GM12878 (cell line): ENCODE measurements around the gene PIEZO2. TPM values are rescaled to one million over a fixed set of nuclear protein-coding genes. Genes with fewer than 3 reads are reported as not detected.

Source experiments
- EED ChIP-seq: sonication (generic); IDR thresholded peaks from 2 replicates; pipeline ENCODE4 v1.6.1; 2016; ENCODE audit warnings: antibody characterized with exemption, low read depth
- FOXM1 ChIP-seq: IDR thresholded peaks from 2 replicates; pipeline ENCODE4 v1.6.1; 2012; ENCODE audit warnings: low read depth, mild to moderate bottlenecking, inconsistent platforms, low read length, moderate library complexity
- HDAC2 ChIP-seq: fragments of 200-600 bp; sonication (generic); IDR thresholded peaks from 2 replicates; pipeline ENCODE4 v1.6.1; 2017
- IKZF1 ChIP-seq: fragments of 450-650 bp; conservative IDR thresholded peaks from 2 replicates; pipeline ENCODE4 v1.6.1; 2017; ENCODE audit warnings: antibody characterized with exemption, mild to moderate bottlenecking
- IRF4 ChIP-seq: IDR thresholded peaks from 2 replicates; pipeline ENCODE4 v1.6.1; 2011; ENCODE audit warnings: low read depth, low read length
- PML ChIP-seq: IDR thresholded peaks from 2 replicates; pipeline ENCODE4 v1.6.1; 2012; ENCODE audit warnings: low read length, inconsistent platforms
- RB1 ChIP-seq: fragments of 450-650 bp; formaldehyde crosslinking; IDR thresholded peaks from 2 replicates; pipeline ENCODE4 v1.6.1; 2017; ENCODE audit warnings: mild to moderate bottlenecking, borderline replicate concordance
- RFX5 ChIP-seq: IDR thresholded peaks from 2 replicates; pipeline ENCODE4 v1.6.1; 2011; ENCODE audit warnings: low read depth, low read length, improper control_type of control experiment
- SREBF2 ChIP-seq: IDR thresholded peaks from 2 replicates; pipeline ENCODE4 v1.6.1; 2012; ENCODE audit warnings: mild to moderate bottlenecking, low read length
- TAF1 ChIP-seq: IDR thresholded peaks from 2 replicates; pipeline ENCODE4 v1.6.1; 2011; ENCODE audit warnings: mild to moderate bottlenecking, low read depth, low read length, borderline replicate concordance
- TBL1XR1 ChIP-seq: IDR thresholded peaks from 2 replicates; pipeline ENCODE4 v1.6.1; 2012; ENCODE audit warnings: low read depth, low read length, improper control_type of control experiment
- YY1 ChIP-seq: IDR thresholded peaks from 2 replicates; pipeline ENCODE4 v1.6.1; 2011; ENCODE audit warnings: low read depth, mild to moderate bottlenecking, low read length
- ZBED1 ChIP-seq: IDR thresholded peaks from 2 replicates; pipeline ENCODE4 v1.6.1; 2016; ENCODE audit warnings: borderline replicate concordance
- ZNF384 ChIP-seq: IDR thresholded peaks from 2 replicates; pipeline ENCODE4 v1.6.1; 2012; ENCODE audit warnings: low read depth, mild to moderate bottlenecking, low read length, improper control_type of control experiment, borderline replicate concordance
- ZZZ3 ChIP-seq: IDR thresholded peaks from 2 replicates; pipeline ENCODE4 v1.6.1; 2011; ENCODE audit warnings: low read depth; ENCODE audit not compliant: control insufficient read depth, insufficient read length
- polyA plus RNA-seq, 11 experiments: library from polyadenylated mRNA; depleted of rRNA in 4 of 11; unstranded in 6 of 11; stranded (reverse) in 5 of 11; fragments of >200 nt; fragmentation: Nextera tagmentation in 4 of 11; fragmentation: Illumina TruSeq in 1 of 11; extraction: Ambion mirVana in 4 of 11; extraction: Trizol in 1 of 11; gene quantifications; 1 replicate in 1 of 11; 2 replicates in 10 of 11; pipeline versions ENCODE4 v1.2.1 to v1.2.3, GENCODE V29; 2011 to 2016; ENCODE audit warnings: inconsistent platforms in 2 of 11, missing spikeins in 2 of 11, low read depth in 1 of 11
- total RNA-seq, 4 experiments: library from RNA; depleted of rRNA in 3 of 4; stranded (reverse); fragments of >200 nt in 3 of 4; fragmentation: Illumina TruSeq in 1 of 4; extraction: Trizol in 1 of 4; gene quantifications; 2 replicates each; pipeline versions ENCODE4 v1.2.1 to v1.2.3, GENCODE V29; 2013 to 2021
- TF ChIP-seq, protein P1 (sequence below): fragments of 450-650 bp; IDR thresholded peaks from 2 replicates; pipeline ENCODE4 v1.6.1; 2016; ENCODE audit warnings: mild to moderate bottlenecking
- TF ChIP-seq, protein P2 (sequence below): IDR thresholded peaks from 2 replicates; pipeline ENCODE4 v1.6.1; 2012; ENCODE audit warnings: low read depth, low read length, improper control_type of control experiment
- TF ChIP-seq, protein P3 (sequence below): fragments of 150-350 bp; IDR thresholded peaks from 2 replicates; pipeline ENCODE4 v1.6.1; 2016; ENCODE audit warnings: low read depth, low read length
- TF ChIP-seq, protein P4 (sequence below): IDR thresholded peaks from 2 replicates; pipeline ENCODE4 v1.6.1; 2011; ENCODE audit warnings: low read depth, low read length, improper control_type of control experiment, borderline replicate concordance
- TF ChIP-seq, protein P5 (sequence below): fragments of 450-650 bp; formaldehyde crosslinking; IDR thresholded peaks from 2 replicates; pipeline ENCODE4 v1.4.0; 2020; ENCODE audit warnings: mild to moderate bottlenecking, moderate library complexity

The PIEZO2 gene
- total and polyA plus RNA-seq, 10 of the 15 experiments (the other 5 are each of a cell fraction or from before 2014, with no cell fraction given): 6.7 to 42.3 (median 27.4) TPM

DNA sequence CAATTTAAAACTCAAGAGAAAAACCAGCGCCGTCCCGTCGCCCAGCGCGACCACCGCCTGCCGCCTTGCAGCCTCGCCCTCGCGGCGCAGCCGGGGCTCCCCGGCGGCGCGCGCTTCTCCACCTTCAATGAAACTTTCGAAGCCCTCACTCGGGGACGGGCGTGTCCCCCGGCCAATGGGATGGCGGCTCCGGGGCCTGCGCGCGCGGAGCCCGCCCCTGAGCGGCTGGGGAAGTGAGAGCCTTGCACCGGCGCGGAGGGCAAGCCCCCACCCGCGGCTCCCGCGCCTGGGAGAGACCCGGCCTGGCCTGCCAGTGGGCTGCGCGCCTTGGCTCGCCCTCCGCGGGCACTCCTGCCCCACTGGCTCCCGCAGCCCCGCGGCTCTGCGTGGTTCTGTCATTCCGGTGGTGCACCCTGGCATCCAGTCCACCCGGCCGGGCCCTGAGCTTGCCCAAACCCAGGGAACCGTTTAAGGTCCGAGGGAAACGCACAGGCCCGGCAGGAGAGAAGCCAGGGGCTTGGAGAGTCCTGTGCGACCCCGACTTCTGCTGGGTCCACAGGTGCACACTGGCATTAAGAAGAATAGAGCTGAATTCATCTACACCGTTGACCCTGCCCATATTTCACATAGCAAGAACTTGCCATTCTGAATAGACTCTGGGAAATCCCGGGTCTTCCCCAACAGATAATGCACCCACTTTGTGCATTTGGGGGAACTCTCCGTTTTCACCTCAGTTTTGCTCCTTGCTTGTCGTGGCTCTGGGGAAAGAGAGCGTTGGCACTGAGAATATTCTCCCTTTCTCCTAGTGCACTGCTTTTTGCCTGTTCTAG lies at the start of gene PIEZO2 (continued):
- TF ChIP-seq, protein P1, sequence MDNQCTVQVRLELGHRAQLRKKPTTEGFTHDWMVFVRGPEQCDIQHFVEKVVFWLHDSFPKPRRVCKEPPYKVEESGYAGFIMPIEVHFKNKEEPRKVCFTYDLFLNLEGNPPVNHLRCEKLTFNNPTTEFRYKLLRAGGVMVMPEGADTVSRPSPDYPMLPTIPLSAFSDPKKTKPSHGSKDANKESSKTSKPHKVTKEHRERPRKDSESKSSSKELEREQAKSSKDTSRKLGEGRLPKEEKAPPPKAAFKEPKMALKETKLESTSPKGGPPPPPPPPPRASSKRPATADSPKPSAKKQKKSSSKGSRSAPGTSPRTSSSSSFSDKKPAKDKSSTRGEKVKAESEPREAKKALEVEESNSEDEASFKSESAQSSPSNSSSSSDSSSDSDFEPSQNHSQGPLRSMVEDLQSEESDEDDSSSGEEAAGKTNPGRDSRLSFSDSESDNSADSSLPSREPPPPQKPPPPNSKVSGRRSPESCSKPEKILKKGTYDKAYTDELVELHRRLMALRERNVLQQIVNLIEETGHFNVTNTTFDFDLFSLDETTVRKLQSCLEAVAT: peak; percentile 26; the same call in 1 of the 2 replicates
- TF ChIP-seq TAF1 (peak; percentile 95), EED (no peak), IKZF1 (peak; percentile 78; the same call in 1 of the 2 replicates), ZNF384 (no peak), IRF4 (no peak), SREBF2 (no peak), ZBED1 (no peak), ZZZ3 (no peak), FOXM1 (0 out of 2 replicates have a peak, but pooled peaks have one; percentile 41), HDAC2 (no peak), YY1 (peak; percentile 70), RFX5 (no peak), RB1 (peak; percentile 65; the same call in 1 of the 2 replicates), PML (peak; percentile 94; the same call in 1 of the 2 replicates), TBL1XR1 (no peak)
- TF ChIP-seq, protein P2, sequence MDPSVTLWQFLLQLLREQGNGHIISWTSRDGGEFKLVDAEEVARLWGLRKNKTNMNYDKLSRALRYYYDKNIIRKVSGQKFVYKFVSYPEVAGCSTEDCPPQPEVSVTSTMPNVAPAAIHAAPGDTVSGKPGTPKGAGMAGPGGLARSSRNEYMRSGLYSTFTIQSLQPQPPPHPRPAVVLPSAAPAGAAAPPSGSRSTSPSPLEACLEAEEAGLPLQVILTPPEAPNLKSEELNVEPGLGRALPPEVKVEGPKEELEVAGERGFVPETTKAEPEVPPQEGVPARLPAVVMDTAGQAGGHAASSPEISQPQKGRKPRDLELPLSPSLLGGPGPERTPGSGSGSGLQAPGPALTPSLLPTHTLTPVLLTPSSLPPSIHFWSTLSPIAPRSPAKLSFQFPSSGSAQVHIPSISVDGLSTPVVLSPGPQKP: no peak
- TF ChIP-seq, protein P3, sequence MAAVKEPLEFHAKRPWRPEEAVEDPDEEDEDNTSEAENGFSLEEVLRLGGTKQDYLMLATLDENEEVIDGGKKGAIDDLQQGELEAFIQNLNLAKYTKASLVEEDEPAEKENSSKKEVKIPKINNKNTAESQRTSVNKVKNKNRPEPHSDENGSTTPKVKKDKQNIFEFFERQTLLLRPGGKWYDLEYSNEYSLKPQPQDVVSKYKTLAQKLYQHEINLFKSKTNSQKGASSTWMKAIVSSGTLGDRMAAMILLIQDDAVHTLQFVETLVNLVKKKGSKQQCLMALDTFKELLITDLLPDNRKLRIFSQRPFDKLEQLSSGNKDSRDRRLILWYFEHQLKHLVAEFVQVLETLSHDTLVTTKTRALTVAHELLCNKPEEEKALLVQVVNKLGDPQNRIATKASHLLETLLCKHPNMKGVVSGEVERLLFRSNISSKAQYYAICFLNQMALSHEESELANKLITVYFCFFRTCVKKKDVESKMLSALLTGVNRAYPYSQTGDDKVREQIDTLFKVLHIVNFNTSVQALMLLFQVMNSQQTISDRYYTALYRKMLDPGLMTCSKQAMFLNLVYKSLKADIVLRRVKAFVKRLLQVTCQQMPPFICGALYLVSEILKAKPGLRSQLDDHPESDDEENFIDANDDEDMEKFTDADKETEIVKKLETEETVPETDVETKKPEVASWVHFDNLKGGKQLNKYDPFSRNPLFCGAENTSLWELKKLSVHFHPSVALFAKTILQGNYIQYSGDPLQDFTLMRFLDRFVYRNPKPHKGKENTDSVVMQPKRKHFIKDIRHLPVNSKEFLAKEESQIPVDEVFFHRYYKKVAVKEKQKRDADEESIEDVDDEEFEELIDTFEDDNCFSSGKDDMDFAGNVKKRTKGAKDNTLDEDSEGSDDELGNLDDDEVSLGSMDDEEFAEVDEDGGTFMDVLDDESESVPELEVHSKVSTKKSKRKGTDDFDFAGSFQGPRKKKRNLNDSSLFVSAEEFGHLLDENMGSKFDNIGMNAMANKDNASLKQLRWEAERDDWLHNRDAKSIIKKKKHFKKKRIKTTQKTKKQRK: no peak
- TF ChIP-seq, protein P4, sequence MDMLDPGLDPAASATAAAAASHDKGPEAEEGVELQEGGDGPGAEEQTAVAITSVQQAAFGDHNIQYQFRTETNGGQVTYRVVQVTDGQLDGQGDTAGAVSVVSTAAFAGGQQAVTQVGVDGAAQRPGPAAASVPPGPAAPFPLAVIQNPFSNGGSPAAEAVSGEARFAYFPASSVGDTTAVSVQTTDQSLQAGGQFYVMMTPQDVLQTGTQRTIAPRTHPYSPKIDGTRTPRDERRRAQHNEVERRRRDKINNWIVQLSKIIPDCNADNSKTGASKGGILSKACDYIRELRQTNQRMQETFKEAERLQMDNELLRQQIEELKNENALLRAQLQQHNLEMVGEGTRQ: no peak
- TF ChIP-seq, protein P5, sequence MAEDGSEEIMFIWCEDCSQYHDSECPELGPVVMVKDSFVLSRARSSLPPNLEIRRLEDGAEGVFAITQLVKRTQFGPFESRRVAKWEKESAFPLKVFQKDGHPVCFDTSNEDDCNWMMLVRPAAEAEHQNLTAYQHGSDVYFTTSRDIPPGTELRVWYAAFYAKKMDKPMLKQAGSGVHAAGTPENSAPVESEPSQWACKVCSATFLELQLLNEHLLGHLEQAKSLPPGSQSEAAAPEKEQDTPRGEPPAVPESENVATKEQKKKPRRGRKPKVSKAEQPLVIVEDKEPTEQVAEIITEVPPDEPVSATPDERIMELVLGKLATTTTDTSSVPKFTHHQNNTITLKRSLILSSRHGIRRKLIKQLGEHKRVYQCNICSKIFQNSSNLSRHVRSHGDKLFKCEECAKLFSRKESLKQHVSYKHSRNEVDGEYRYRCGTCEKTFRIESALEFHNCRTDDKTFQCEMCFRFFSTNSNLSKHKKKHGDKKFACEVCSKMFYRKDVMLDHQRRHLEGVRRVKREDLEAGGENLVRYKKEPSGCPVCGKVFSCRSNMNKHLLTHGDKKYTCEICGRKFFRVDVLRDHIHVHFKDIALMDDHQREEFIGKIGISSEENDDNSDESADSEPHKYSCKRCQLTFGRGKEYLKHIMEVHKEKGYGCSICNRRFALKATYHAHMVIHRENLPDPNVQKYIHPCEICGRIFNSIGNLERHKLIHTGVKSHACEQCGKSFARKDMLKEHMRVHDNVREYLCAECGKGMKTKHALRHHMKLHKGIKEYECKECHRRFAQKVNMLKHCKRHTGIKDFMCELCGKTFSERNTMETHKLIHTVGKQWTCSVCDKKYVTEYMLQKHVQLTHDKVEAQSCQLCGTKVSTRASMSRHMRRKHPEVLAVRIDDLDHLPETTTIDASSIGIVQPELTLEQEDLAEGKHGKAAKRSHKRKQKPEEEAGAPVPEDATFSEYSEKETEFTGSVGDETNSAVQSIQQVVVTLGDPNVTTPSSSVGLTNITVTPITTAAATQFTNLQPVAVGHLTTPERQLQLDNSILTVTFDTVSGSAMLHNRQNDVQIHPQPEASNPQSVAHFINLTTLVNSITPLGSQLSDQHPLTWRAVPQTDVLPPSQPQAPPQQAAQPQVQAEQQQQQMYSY (CRISPR knock-in tag): no peak
